NB4 (cell line): ENCODE data around the gene KLHDC8B.

Experiments
- DNase-seq: peaks from one replicate; pipeline ENCODE4 v3.0.0; 2010; ENCODE audit warnings: low read depth
- H3K4me3 ChIP-seq: one replicate; pipeline ENCODE4 v1.5.1; 2011; ENCODE audit warnings: mild to moderate bottlenecking, low read depth, low read length, moderate library complexity
- MYC ChIP-seq: IDR thresholded peaks from 2 replicates; pipeline ENCODE4 v1.6.1; 2011; ENCODE audit warnings: low read depth, low read length
- POLR2A ChIP-seq: IDR thresholded peaks from 2 replicates; pipeline ENCODE4 v1.6.1; 2011; ENCODE audit warnings: mild to moderate bottlenecking; ENCODE audit not compliant: insufficient read length; ENCODE audit errors: extremely low read depth
- TF ChIP-seq, protein P1 (sequence below): IDR thresholded peaks from 2 replicates; pipeline ENCODE4 v1.6.1; 2011; ENCODE audit warnings: low read depth, low read length
- TF ChIP-seq, protein P2 (sequence below): IDR thresholded peaks from one replicate; pipeline ENCODE4 v1.5.1; 2012; ENCODE audit warnings: low read depth, low read length

Gene KLHDC8B

DNA sequence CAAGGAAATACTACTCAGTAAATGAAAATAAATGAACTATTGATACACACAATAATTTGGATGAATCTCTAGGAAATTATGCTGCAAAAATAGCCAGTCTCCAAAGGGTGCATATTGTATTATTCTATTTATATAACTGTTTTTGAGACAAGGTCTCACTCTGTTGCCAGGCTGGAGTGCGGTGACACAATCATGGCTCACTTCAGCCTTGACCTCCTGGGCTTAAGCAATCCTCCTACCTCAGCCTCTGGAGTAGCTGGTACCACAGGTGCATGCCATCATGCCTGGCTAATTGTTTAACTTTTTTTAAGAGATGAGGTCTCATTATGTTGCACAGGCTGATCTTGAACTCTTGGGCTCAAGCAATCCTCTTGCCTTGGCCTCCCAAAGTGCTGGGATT is 12.5 kb downstream of the KLHDC8B start:
- H3K4me3 ChIP-seq, result no peak overlapping the region
- DNase-seq, result no peak
- TF ChIP-seq, protein P1, sequence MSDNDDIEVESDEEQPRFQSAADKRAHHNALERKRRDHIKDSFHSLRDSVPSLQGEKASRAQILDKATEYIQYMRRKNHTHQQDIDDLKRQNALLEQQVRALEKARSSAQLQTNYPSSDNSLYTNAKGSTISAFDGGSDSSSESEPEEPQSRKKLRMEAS, result no peak
- TF ChIP-seq MYC, result no peak
- TF ChIP-seq, protein P2, sequence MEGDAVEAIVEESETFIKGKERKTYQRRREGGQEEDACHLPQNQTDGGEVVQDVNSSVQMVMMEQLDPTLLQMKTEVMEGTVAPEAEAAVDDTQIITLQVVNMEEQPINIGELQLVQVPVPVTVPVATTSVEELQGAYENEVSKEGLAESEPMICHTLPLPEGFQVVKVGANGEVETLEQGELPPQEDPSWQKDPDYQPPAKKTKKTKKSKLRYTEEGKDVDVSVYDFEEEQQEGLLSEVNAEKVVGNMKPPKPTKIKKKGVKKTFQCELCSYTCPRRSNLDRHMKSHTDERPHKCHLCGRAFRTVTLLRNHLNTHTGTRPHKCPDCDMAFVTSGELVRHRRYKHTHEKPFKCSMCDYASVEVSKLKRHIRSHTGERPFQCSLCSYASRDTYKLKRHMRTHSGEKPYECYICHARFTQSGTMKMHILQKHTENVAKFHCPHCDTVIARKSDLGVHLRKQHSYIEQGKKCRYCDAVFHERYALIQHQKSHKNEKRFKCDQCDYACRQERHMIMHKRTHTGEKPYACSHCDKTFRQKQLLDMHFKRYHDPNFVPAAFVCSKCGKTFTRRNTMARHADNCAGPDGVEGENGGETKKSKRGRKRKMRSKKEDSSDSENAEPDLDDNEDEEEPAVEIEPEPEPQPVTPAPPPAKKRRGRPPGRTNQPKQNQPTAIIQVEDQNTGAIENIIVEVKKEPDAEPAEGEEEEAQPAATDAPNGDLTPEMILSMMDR, result no peak
- TF ChIP-seq POLR2A, result no peak

DNA sequence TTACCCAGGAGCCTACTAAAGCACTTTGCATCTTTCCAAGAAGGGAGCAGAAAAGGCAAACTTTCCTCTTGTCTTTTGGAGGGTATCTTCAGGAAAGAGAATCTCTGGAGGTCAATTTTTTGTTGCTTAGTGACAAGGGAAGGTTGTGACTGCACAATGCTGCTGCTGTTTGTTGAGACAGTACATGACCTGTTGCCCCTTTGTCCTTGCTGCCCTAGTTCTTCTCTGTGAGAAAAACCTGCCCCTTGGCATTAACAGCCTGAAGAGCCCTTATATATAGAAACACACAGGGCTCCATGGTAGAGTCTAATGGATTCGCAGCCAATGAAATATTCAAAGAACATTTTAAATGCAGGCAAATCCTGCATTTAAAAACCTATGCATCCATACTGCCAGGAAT is 20.3 kb downstream of the KLHDC8B start:
- H3K4me3 ChIP-seq, result no peak overlapping the region
- no peak for DNase-seq
- TF ChIP-seq POLR2A (no peak), MYC (no peak)
- TF ChIP-seq, protein P2, result no peak
- TF ChIP-seq, protein P1, result no peak

DNA sequence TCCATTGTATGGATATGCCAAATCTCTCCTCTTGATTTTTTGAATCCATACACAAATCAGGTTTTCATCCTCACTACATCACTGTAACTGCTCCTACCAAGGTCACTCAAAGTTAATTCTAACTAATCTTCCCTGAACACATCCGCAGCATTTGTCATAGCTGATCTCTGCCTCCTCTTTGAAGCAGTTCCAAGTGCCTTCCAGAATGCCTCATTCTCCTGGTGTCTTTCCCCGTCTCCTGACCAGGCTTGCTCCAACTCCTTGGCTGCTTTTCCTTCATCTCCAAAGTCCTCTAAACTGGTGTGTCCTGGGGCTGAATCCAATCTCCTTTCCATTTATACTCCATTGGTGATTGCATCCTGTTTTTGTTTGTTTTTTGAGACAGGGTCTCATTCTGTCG is 26.8 kb downstream of the KLHDC8B start:
- TF ChIP-seq, protein P2, result no peak
- TF ChIP-seq POLR2A, result no peak
- TF ChIP-seq, protein P1, result no peak
- no peak for TF ChIP-seq MYC
- H3K4me3 ChIP-seq, result no peak overlapping the region
- no peak for DNase-seq

DNA sequence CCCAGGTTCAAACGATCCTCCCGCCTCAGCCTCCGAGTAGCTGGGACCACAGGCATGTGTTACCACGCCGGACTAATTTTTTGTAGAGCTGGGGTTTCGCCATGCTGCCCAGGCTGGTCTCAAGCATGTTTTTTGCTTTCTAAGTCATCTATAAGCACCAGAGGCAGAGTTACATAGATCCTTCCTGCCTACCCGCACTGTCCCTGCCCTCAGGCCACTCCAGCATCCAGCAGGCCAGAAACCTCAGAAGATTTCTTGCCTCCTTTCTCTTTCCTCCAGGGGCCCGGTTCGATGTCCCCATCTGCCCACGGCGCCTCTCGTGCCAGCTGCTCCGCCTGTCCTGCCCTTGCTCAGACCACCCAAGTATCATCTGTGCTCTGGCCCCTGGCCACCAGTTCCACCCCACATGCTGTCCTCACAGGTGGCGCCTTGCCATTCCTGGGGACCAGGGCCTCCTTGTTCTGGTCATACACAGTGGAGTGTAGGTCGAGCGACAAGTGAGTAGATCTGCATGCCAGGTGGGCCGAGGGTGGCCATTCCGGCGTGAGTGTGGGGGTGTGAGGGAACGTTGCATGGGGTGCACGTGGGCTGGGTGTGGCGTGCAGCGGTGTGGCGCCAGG is 27.3 kb downstream of the KLHDC8B start:
- no peak overlapping the region for H3K4me3 ChIP-seq
- TF ChIP-seq, protein P2, result no peak
- TF ChIP-seq POLR2A (no peak), MYC (no peak)
- TF ChIP-seq, protein P1, result no peak
- DNase-seq, result no peak

DNA sequence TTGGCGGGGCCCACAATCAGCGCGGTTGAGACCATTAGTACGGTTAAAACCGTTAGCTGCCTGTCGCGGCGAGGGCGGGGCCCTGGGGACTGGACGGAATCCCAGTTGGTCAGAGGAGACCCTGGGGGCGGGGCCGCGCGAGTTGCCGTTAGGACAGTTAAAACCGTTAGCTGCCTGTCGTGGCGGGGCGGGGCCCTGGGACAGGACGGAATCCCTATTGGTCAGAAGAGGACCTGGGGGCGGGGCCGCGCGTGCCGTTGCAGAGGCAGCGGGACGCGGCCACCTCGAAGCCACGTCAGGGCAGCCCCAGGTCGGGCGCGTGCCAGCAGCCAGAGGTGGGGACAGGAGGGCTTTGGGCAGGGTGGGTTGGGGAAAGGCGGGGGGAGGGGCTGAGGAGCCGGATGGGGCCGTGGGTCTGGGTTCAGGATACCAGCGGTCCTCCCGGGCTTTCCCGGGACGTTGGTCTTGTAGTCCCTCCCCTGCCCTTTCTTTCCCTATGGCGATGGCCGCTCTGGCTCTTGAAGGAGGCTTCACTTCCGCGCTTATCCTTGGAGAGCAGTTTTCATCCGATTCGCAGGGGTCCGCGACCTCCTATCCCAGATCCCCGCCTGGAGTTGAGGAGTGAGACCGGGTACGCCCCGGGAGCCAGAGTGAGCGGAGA is 28.0 kb downstream of the KLHDC8B start:
- no peak for DNase-seq
- TF ChIP-seq MYC (no peak), POLR2A (no peak)
- TF ChIP-seq, protein P1, result no peak
- TF ChIP-seq, protein P2, result no peak
- no peak overlapping the region for H3K4me3 ChIP-seq

DNA sequence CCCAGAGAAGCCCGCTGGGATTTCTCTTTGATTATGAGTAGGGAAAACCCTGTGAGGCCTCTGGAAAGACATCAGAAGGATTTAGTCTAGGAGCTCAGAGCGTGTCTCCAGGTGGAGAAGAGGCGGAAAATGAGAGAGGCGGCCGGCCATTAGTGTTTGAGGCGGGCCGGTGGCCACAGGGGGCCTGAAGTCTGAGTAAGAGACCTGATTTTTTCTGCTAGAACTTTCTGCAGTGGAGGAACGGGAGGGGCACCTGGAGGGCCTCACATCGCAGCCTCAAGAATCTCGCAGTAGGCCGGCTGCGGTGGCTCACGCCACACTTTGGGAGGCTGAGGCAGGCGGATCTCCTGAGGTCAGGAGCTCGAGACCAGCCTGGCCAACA is 28.5 kb downstream of the KLHDC8B start:
- no peak overlapping the region for H3K4me3 ChIP-seq
- TF ChIP-seq, protein P1, result no peak
- TF ChIP-seq MYC (no peak), POLR2A (no peak)
- TF ChIP-seq, protein P2, result no peak
- no peak for DNase-seq
